Epithelial cell of esophagus (primary cell): Measurements from ENCODE around the gene PPFIA1.
"Not testable (repeated sequence)": the region's sequence is repeated elsewhere in the genome, so short reads cannot be mapped to it uniquely, and the experiment has no call there.

Experiments
- DNase-seq: peaks from one replicate; pipeline ENCODE4 v3.0.0; 2010; ENCODE audit warnings: low read depth
- H3K4me3 ChIP-seq: 2 replicates; pipeline ENCODE4 v1.5.1; 2011; ENCODE audit warnings: mild to moderate bottlenecking, low read length, control low read depth
- CTCF ChIP-seq: IDR thresholded peaks from 2 replicates; pipeline ENCODE4 v1.5.1; 2011; ENCODE audit warnings: low read depth, mild to moderate bottlenecking, low read length, control low read depth, inconsistent platforms; ENCODE audit not compliant: insufficient read depth; ENCODE audit errors: missing control alignments

The PPFIA1 gene

GRCh38 chr11:70381872-70382861 lies 111.7 kb downstream of the PPFIA1 start:
- DNase-seq = no peak
- TF ChIP-seq CTCF = no peak
- no peak overlapping the region for H3K4me3 ChIP-seq

- TF ChIP-seq CTCF = no peak
- H3K4me3 ChIP-seq = no peak overlapping the region
- DNase-seq = no peak
Observed at GRCh38 chr11:70383664-70384565, 113.4 kb downstream of the PPFIA1 start.

- no peak for DNase-seq
- TF ChIP-seq CTCF = no peak
- H3K4me3 ChIP-seq = no peak overlapping the region
Observed at GRCh38 chr11:70384566-70385152, 114.2 kb downstream of the PPFIA1 start.

- no peak for DNase-seq
- H3K4me3 ChIP-seq = no peak overlapping the region
Observed at GRCh38 chr11:70387564-70387963, 117.1 kb downstream of the PPFIA1 start.

DNA sequence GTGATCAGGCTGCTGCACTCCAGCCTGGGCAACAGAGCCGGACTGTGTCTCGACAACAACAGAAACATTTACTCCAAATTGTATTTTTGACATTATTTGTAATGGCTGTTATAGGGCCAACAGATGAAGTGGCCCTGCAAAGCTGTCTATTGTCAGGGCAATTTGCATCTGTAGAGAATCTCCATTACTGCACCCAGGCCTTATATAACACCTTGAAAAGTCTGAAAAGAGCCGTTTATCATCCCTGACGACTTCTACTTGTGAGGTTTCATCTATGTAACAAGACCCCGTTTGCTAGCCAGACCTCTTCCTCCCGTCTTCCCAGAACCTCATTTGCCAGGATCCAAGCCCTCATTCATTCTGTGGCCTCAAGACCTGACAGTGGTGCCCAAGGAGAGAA lies 118.7 kb downstream of the PPFIA1 start:
- DNase-seq = no peak
- no peak for TF ChIP-seq CTCF
- H3K4me3 ChIP-seq = no peak overlapping the region

More at GRCh38 chr11:70387564-70387963, 117.1 kb downstream of the PPFIA1 start:
- no peak for TF ChIP-seq CTCF

GRCh38 chr11:70390882-70391281 lies 120.4 kb downstream of the PPFIA1 start:
- DNase-seq, H3K4me3 ChIP-seq: not testable (repeated sequence)

DNA sequence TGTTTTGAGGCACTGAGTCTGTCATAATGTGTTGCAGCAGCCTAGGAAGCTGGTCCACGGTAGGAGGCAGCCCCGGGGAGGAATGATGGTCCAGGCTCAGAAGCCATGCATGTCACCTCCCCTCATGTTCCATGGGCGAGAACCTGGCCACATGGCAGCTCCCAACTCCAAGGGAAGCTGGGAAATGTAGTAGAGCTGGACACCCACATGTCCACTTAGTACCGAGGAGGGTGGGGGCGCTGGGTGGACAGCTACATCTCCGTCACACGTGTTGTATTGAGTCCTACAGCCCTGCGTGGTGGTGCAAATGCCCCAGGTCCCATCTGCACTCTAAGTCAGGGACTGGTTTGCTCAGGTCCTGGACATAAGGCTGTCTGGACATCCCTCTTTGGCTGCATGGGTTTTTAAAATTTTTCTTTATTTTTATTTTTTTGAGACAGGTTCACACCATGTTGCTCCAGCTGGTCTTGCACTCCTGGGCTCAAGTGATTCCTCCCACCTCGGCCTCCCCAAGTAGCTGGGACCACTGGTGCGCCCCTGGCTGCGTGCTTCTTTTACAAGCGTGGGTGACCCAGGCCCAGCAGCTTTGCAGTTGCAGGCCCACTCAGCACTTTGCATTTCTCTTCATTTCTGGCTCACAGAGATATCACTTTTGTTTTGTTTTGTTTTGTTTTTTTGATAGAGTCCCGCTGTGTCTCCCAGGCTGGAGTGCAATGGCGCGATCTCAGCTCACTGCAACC lies 123.9 kb downstream of the PPFIA1 start:
- no peak overlapping the region for H3K4me3 ChIP-seq
- no peak for DNase-seq
- TF ChIP-seq CTCF = no peak
